Upper lobe of right lung (tissue), 1 donor: ENCODE data around the gene GABARAP. TPM values are rescaled to one million over a fixed set of nuclear protein-coding genes. Genes with fewer than 3 reads are reported as not detected.

ENCODE experiments used
- ATAC-seq: fragments of 200-7000 bp; cut with Tn5 transposase; one replicate; pipeline ENCODE4 v1.9.1; 2020; ENCODE audit warnings: mild to moderate bottlenecking, moderate library complexity
- DNase-seq: peaks from one replicate; pipeline ENCODE4 v3.0.0-alpha.2; 2020
- H3K27ac ChIP-seq: fragments of 200-600 bp; one replicate; pipeline ENCODE4 v1.8.0; 2022
- H3K27me3 ChIP-seq: fragments of 200-600 bp; one replicate; pipeline ENCODE4 v1.8.0; 2022; ENCODE audit warnings: mild to moderate bottlenecking
- H3K36me3 ChIP-seq: fragments of 200-600 bp; one replicate; pipeline ENCODE4 v1.8.0; 2022
- H3K4me1 ChIP-seq: fragments of 200-600 bp; one replicate; pipeline ENCODE4 v1.8.0; 2022
- H3K4me3 ChIP-seq: fragments of 200-600 bp; one replicate; pipeline ENCODE4 v1.8.0; 2022; ENCODE audit warnings: mild to moderate bottlenecking
- H3K9me3 ChIP-seq: fragments of 200-600 bp; one replicate; pipeline ENCODE4 v1.8.0; 2022
- CTCF ChIP-seq: fragments of 200-600 bp; IDR thresholded peaks from one replicate; pipeline ENCODE4 v1.8.0; 2022; ENCODE audit warnings: antibody characterized with exemption
- intact Hi-C: fragments of 100-400 bp; cut with DNase I; formaldehyde crosslinking; loops from one replicate; pipeline ENCODE4 v1.11.0; 2022
- total RNA-seq: library from RNA; stranded (reverse); fragmentation: NEBNext Ultra II Directional; extraction: Animal tissue kit (Norgen Biotek cat#: 25700); gene quantifications from one replicate; pipeline ENCODE4 v1.2.1, GENCODE V29; 2021
- donor health status: DM: no; HTN: yes; CAD: no; lungs with severe emphysema.

GABARAP gene
- total RNA-seq, 1 donor from 2014 or later = 547 TPM

- Histone ChIP-seq H3K27ac (peak overlapping the region; percentile 60), H3K36me3 (peaks cover 2% of the 10 kb centered on the region), H3K4me1 (peaks cover 58% of the 10 kb centered on the region), H3K9me3 (no peaks in the 10 kb centered on the region), H3K4me3 (peak overlapping the region; percentile 51), H3K27me3 (no peaks in the 10 kb centered on the region)
- DNase-seq (no peak), ATAC-seq (no peak)
- intact Hi-C loops = no loop called here
- TF ChIP-seq CTCF = no peak
Observed at GRCh38 chr17:7216242-7217112, 25.8 kb downstream of the GABARAP start.

GRCh38 chr17:7215652-7216180, 26.5 kb downstream of the GABARAP start:
- intact Hi-C loops = no loop called here
- Histone ChIP-seq H3K27me3 (no peaks in the 10 kb centered on the region), H3K4me3 (peak overlapping the region; percentile 51), H3K27ac (peak overlapping the region; percentile 30), H3K9me3 (no peaks in the 10 kb centered on the region), H3K4me1 (peaks cover 51% of the 10 kb centered on the region), H3K36me3 (no peaks in the 10 kb centered on the region)
- TF ChIP-seq CTCF = no peak
- DNase-seq (no peak), ATAC-seq (no peak)

GRCh38 chr17:7215136-7215638, 27.1 kb downstream of the GABARAP start:
- Histone ChIP-seq H3K27me3 (no peaks in the 10 kb centered on the region), H3K36me3 (no peaks in the 10 kb centered on the region), H3K4me3 (peak overlapping the region; percentile 66), H3K27ac (peak overlapping the region; percentile 73), H3K9me3 (no peaks in the 10 kb centered on the region), H3K4me1 (peaks cover 45% of the 10 kb centered on the region)
- DNase-seq (no peak), ATAC-seq (no peak)
- TF ChIP-seq CTCF = no peak
- intact Hi-C loops = no loop called here

GRCh38 chr17:7214300-7215135, 27.7 kb downstream of the GABARAP start:
- peak overlapping the region; percentile 66 for H3K4me3 ChIP-seq
- H3K27ac ChIP-seq = peak overlapping the region; percentile 73
- H3K9me3 ChIP-seq = no peaks in the 10 kb centered on the region
- DNase-seq (peak; percentile 100), ATAC-seq (peak; percentile 93)
- intact Hi-C loops = no loop called here
- TF ChIP-seq CTCF = peak; percentile 52
- H3K4me1 ChIP-seq = peaks cover 45% of the 10 kb centered on the region
- H3K36me3 ChIP-seq = no peaks in the 10 kb centered on the region
- no peaks in the 10 kb centered on the region for H3K27me3 ChIP-seq

GRCh38 chr17:7213895-7214299, 28.4 kb downstream of the GABARAP start:
- DNase-seq = no peak
- H3K36me3 ChIP-seq = no peaks in the 10 kb centered on the region
- peak overlapping the region; percentile 66 for H3K4me3 ChIP-seq
- intact Hi-C loops = no loop called here
- no peaks in the 10 kb centered on the region for H3K9me3 ChIP-seq
- no peaks in the 10 kb centered on the region for H3K27me3 ChIP-seq
- peak; percentile 0 for ATAC-seq
- peaks cover 39% of the 10 kb centered on the region for H3K4me1 ChIP-seq
- H3K27ac ChIP-seq = peak overlapping the region; percentile 73
- TF ChIP-seq CTCF = peak; percentile 33
